GM21723 (cell line): ENCODE measurements around the gene FHAD1.

Source experiments
- ATAC-seq: cut with Tn5 transposase; IDR thresholded peaks from one replicate; pipeline ENCODE4 v1.9.1; 2021; ENCODE audit warnings: mild to moderate bottlenecking, moderate library complexity; ENCODE audit not compliant: unreplicated experiment

FHAD1 gene

GRCh38 chr1:15390667-15391066 lies 143.6 kb downstream of the FHAD1 start:
- no peak for ATAC-seq

- ATAC-seq = no peak
These were observed 144.3 kb downstream of the FHAD1 start for GRCh38 chr1:15391366-15391765.

GRCh38 chr1:15393475-15394257 lies 146.6 kb downstream of the FHAD1 start:
- ATAC-seq = no peak

- no peak for ATAC-seq
These were observed 147.3 kb downstream of the FHAD1 start for GRCh38 chr1:15394258-15394690.

- ATAC-seq = no peak
These were observed 150.2 kb downstream of the FHAD1 start for GRCh38 chr1:15397236-15397635.

- ATAC-seq = no peak
These were observed 152.7 kb downstream of the FHAD1 start for GRCh38 chr1:15399710-15400109.

GRCh38 chr1:15400627-15401026 lies 153.6 kb downstream of the FHAD1 start:
- ATAC-seq = no peak

- no peak for ATAC-seq
These were observed 154.5 kb downstream of the FHAD1 start for GRCh38 chr1:15401391-15402055.

GRCh38 chr1:15402809-15403450 lies 155.9 kb downstream of the FHAD1 start:
- no peak for ATAC-seq

GRCh38 chr1:15403962-15404580 lies 157.0 kb downstream of the FHAD1 start:
- ATAC-seq = no peak

GRCh38 chr1:15405106-15405850 lies 158.3 kb downstream of the FHAD1 start:
- no peak for ATAC-seq

- ATAC-seq = no peak
These were observed 159.9 kb downstream of the FHAD1 start for GRCh38 chr1:15406614-15407559.

GRCh38 chr1:15407580-15407979 lies 160.6 kb downstream of the FHAD1 start:
- no peak for ATAC-seq

- no peak for ATAC-seq
These were observed 161.9 kb downstream of the FHAD1 start for GRCh38 chr1:15408890-15409387.

GRCh38 chr1:15409388-15410222 lies 162.6 kb downstream of the FHAD1 start, which contains the start of gene EFHD2:
EFHD2 (plus strand) TSS chr1:15409888; CDS start chr1:15409972, 84 bp downstream.
- peak; percentile 85 for ATAC-seq

GRCh38 chr1:15410223-15410883 lies 163.3 kb downstream of the FHAD1 start:
- ATAC-seq = peak; percentile 4

- no peak for ATAC-seq
These were observed 163.8 kb downstream of the FHAD1 start for GRCh38 chr1:15410884-15411245.

- ATAC-seq = peak; percentile 37
These were observed 164.6 kb downstream of the FHAD1 start for GRCh38 chr1:15411593-15412137.
